CD8-positive, alpha-beta memory T cell (primary cell): Measurements from ENCODE around the gene LSP1. TPM values are rescaled to one million over a fixed set of nuclear protein-coding genes. Genes with fewer than 3 reads are reported as not detected.

Source experiments
- CTCF ChIA-PET: fragments of 350-600 bp; sonication (Branson Sonifier 250); formaldehyde crosslinking; loops from one replicate; lab custom pipeline; 2021; ENCODE audit warnings: antibody characterized with exemption; lab: Charles Lee
- POLR2A ChIA-PET: fragments of 350-600 bp; sonication (Branson Sonifier 250); formaldehyde crosslinking; loops from one replicate; lab custom pipeline; 2021; ENCODE audit warnings: antibody characterized with exemption; lab: Charles Lee
- DNase-seq, 5 donors: peaks; one replicate each; pipeline versions ENCODE4 v3.0.0 to v3.0.0-alpha.2; 2020 to 2022; ENCODE audit warnings: mixed read lengths in 1 of 5
- H3K27ac ChIP-seq: one replicate; pipeline ENCODE4 v1.7.0; 2013; ENCODE audit warnings: low read depth, mild to moderate bottlenecking, low read length, moderate library complexity
- H3K27me3 ChIP-seq: 2 replicates; pipeline ENCODE4 v1.7.0; 2013; ENCODE audit warnings: low read length, mild to moderate bottlenecking; ENCODE audit not compliant: insufficient read depth, poor library complexity, severe bottlenecking
- H3K36me3 ChIP-seq: 2 replicates; pipeline ENCODE4 v1.7.0; 2013; ENCODE audit warnings: mild to moderate bottlenecking, low read length, moderate library complexity; ENCODE audit not compliant: insufficient read depth
- H3K4me1 ChIP-seq: 2 replicates; pipeline ENCODE4 v1.7.0; 2013; ENCODE audit warnings: mild to moderate bottlenecking, low read length, moderate library complexity; ENCODE audit not compliant: insufficient read depth
- H3K4me3 ChIP-seq: 2 replicates; pipeline ENCODE4 v1.7.0; 2013; ENCODE audit warnings: mild to moderate bottlenecking, low read length
- H3K9me3 ChIP-seq: 2 replicates; pipeline ENCODE4 v1.7.0; 2013; ENCODE audit warnings: mild to moderate bottlenecking, low read length
- H3K27ac Mint-ChIP-seq, 8 donors: one replicate each; pipeline ENCODE4 v1.8.0; 2020 to 2021; ENCODE audit warnings: mixed read lengths in 8 of 8, mild to moderate bottlenecking in 6 of 8, inconsistent platforms in 3 of 8, moderate library complexity in 3 of 8
- H3K27me3 Mint-ChIP-seq, 2 donors: one replicate each; pipeline ENCODE4 v1.8.0; 2020 to 2021; ENCODE audit warnings: mixed read lengths in 2 of 2, mild to moderate bottlenecking in 1 of 2, moderate library complexity in 1 of 2
- H3K36me3 Mint-ChIP-seq, 3 donors: one replicate each; pipeline ENCODE4 v1.8.0; 2020 to 2021; ENCODE audit warnings: mixed read lengths in 3 of 3, inconsistent platforms in 1 of 3, mild to moderate bottlenecking in 1 of 3
- H3K4me1 Mint-ChIP-seq, 3 donors: one replicate each; pipeline ENCODE4 v1.8.0; 2020 to 2021; ENCODE audit warnings: mixed read lengths in 3 of 3, inconsistent platforms in 1 of 3, mild to moderate bottlenecking in 1 of 3
- H3K4me3 Mint-ChIP-seq, 7 donors: one replicate each; pipeline ENCODE4 v1.8.0; 2020 to 2021; ENCODE audit warnings: mixed read lengths in 7 of 7, mild to moderate bottlenecking in 6 of 7, moderate library complexity in 4 of 7, inconsistent platforms in 2 of 7
- H3K9me3 Mint-ChIP-seq, 5 donors: one replicate each; pipeline ENCODE4 v1.8.0; 2020 to 2022; ENCODE audit warnings: mixed read lengths in 5 of 5, mild to moderate bottlenecking in 3 of 5, moderate library complexity in 2 of 5, inconsistent platforms in 1 of 5
- polyA plus RNA-seq: library from polyadenylated mRNA; unstranded; fragments of 300-500 nt; fragmentation: Illumina TruSeq; gene quantifications from one replicate; pipeline ENCODE4 v1.2.3, GENCODE V29; 2021
- total RNA-seq, 2 experiments: library from RNA; stranded (reverse); gene quantifications; one replicate each; pipeline ENCODE4 v1.2.3, GENCODE V29; 2021

The LSP1 gene
- total and polyA plus RNA-seq, 3 experiments from 2014 or later: 226 to 496 (median 230) TPM

DNA sequence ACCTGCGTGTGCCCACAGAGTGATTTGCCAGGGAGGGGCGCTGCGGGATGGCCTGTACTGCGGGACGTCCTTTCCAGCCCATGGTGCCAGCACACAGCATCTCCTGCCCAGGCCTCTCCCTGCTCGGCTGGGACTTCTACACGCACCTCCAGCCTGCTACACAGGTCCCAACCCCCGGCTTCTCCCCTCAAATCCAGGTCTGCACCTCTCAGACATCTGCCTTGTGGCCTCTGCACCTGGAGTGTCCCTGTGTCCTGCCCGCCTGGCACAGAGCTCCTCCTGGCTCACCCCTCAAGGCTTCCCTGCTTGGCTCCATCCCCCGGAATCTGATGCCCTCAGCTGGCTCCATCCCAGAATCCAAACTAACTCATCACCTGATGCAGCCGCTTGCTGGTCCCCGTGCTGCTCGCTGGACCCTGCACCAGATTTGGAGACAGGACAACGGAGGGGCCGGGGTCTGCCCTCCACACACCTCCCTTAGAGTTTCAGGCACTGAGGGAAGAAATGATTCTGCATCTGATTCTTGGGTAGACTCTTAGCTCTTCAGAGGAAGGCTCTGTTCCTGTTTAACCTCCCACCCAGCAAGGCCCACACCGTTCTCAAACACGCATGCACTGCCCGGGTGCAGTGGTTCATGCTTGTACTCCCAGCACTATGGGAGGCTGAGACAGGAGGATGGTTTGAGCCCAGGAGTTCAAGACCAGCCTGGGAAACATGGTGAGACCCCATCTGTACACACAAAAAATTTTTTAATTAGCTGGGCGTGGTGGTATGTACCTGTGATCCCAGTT is 4.0 kb upstream of the LSP1 start:
- no peaks in the 10 kb centered on the region for H3K9me3 ChIP-seq
- ChIA-PET CTCF (interaction anchor here (0.7 to 2.8 kb wide), 7 partner anchors 14 to 303 kb away, joined by 3 to 9 read pairs (median 4); partner anchors contain the start of gene SYT8), POLR2A (no interaction called here)
- H3K4me3 Mint-ChIP-seq: peak overlapping the region in 2 of 7 donors; percentile 12 to 25
- no peaks in the 10 kb centered on the region for H3K9me3 Mint-ChIP-seq
- H3K4me1 Mint-ChIP-seq: peaks cover 69 to 90% (median 75%) of the 10 kb centered on the region in 3 donors
- H3K4me3 ChIP-seq: no peak overlapping the region
- peak overlapping the region; percentile 28 to 98 (median 83) for H3K27ac Mint-ChIP-seq
- no peaks in the 10 kb centered on the region for H3K27me3 ChIP-seq
- no peaks in the 10 kb centered on the region for H3K36me3 ChIP-seq
- peaks cover 0 to 12% (median 0%) of the 10 kb centered on the region in 3 donors for H3K36me3 Mint-ChIP-seq
- peaks cover 78% of the 10 kb centered on the region for H3K4me1 ChIP-seq
- DNase-seq: no peak
- peaks cover 0 to 1% of the 10 kb centered on the region in 2 donors for H3K27me3 Mint-ChIP-seq
- no peak overlapping the region for H3K27ac ChIP-seq

DNA sequence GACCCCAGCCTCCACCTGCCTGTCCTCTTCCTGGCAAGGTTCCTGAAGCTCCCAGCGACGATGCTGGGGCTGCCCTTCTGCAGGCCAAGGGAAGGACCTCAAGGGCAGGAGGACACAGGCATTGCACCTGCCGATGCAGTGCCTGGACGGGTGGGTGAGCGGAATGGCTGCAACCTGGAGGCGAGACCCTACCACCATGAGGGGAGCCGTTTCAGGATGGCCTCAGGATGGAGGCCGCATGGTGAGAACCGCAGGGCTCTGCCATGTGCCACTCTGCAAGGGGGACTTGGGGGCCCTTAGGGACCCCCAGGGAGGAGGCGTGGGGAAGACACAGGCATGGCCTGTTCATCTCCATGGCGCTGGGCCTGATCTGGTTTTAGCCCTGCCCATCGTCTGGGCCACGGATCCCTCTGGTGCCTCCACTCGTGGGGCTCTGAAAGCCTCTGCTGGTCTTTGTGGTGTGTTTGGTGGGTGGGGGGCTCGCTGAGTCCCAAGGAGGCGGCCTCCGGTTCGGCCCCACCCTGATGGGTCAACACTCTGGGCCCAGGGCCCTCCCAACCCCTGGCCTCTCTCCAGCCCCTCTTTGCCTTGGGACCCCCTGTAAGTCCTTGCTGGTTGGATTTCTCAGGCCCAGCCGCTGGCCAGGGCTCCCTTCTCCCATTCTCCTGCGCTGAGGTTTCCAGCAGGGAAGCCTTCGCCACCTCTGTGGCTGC is 1.3 kb upstream of the LSP1 start:
- CTCF ChIA-PET: interaction anchor here (0.8 to 7.4 kb wide), 14 partner anchors 10 to 300 kb away, joined by 3 to 93 read pairs (median 5); partner anchors contain the start of gene MRPL23
- H3K27me3 Mint-ChIP-seq: no peaks in the 10 kb centered on the region
- H3K4me1 Mint-ChIP-seq: peaks cover 53 to 83% (median 61%) of the 10 kb centered on the region in 3 donors
- H3K4me3 Mint-ChIP-seq: peak overlapping the region; percentile 64 to 99 (median 91)
- POLR2A ChIA-PET: interaction anchor here (0.8 to 1.7 kb wide), 8 partner anchors 11 to 66 kb away, joined by 3 to 9 read pairs (median 5); partner anchors contain the start of genes PRR33 and TNNI2
- no peak for DNase-seq
- peak overlapping the region; percentile 63 for H3K4me3 ChIP-seq
- no peaks in the 10 kb centered on the region for H3K9me3 ChIP-seq
- H3K27me3 ChIP-seq: no peaks in the 10 kb centered on the region
- peak overlapping the region; percentile 74 for H3K27ac ChIP-seq
- H3K9me3 Mint-ChIP-seq: no peaks in the 10 kb centered on the region
- H3K4me1 ChIP-seq: peaks cover 74% of the 10 kb centered on the region
- peak overlapping the region; percentile 90 to 100 (median 98) for H3K27ac Mint-ChIP-seq
- H3K36me3 Mint-ChIP-seq: peaks cover 0 to 26% (median 0%) of the 10 kb centered on the region in 3 donors
- H3K36me3 ChIP-seq: no peaks in the 10 kb centered on the region

DNA sequence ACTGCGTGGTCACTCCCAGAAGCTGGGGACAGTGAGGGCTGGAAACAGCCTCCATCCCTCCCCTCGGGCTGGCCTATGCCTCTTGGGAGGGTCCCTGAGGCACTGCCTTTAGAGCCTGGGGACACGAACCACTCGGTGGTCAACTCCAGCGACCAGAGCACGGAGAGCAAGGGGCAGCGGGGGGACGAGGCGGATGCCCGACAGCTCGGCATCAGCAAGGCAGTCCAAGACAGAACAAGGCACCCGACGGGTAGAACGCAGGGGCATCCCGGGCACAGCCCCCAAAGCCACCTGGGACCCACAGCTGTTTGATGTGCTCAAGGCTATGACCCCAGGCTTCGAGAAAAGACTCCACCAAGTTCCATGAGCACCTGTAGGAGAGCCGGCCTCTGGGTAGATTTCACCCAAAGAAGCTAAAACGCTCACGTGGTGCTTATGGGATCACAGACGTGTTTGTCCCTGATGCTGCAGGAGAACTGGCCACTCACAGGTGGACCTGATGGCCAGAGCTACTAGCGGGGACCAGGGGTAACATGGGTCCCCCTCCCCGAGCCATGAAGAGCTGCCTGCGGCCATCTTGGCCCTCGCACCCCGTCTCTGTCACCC is 510 bp upstream of the LSP1 start:
- no peak for DNase-seq
- H3K9me3 Mint-ChIP-seq: no peaks in the 10 kb centered on the region
- no peaks in the 10 kb centered on the region for H3K36me3 ChIP-seq
- peak overlapping the region; percentile 92 to 99 (median 99) for H3K4me3 Mint-ChIP-seq
- peaks cover 50 to 78% (median 60%) of the 10 kb centered on the region in 3 donors for H3K4me1 Mint-ChIP-seq
- H3K27ac Mint-ChIP-seq: peak overlapping the region; percentile 90 to 100 (median 98)
- H3K36me3 Mint-ChIP-seq: peaks cover 0 to 28% (median 0%) of the 10 kb centered on the region in 3 donors
- H3K27me3 ChIP-seq: no peaks in the 10 kb centered on the region
- no peaks in the 10 kb centered on the region for H3K9me3 ChIP-seq
- H3K27me3 Mint-ChIP-seq: no peaks in the 10 kb centered on the region
- POLR2A ChIA-PET: interaction anchor here (0.6 to 1.7 kb wide), 5 partner anchors 17 to 706 kb away, joined by 4 to 9 read pairs (median 4); no protein-coding TSS in a partner anchor
- peak overlapping the region; percentile 63 for H3K4me3 ChIP-seq
- CTCF ChIA-PET: interaction anchor here (1.0 to 7.4 kb wide), 11 partner anchors 11 to 299 kb away, joined by 3 to 93 read pairs (median 5); partner anchors contain the start of gene SYT8
- H3K27ac ChIP-seq: peak overlapping the region; percentile 74
- peaks cover 76% of the 10 kb centered on the region for H3K4me1 ChIP-seq

DNA sequence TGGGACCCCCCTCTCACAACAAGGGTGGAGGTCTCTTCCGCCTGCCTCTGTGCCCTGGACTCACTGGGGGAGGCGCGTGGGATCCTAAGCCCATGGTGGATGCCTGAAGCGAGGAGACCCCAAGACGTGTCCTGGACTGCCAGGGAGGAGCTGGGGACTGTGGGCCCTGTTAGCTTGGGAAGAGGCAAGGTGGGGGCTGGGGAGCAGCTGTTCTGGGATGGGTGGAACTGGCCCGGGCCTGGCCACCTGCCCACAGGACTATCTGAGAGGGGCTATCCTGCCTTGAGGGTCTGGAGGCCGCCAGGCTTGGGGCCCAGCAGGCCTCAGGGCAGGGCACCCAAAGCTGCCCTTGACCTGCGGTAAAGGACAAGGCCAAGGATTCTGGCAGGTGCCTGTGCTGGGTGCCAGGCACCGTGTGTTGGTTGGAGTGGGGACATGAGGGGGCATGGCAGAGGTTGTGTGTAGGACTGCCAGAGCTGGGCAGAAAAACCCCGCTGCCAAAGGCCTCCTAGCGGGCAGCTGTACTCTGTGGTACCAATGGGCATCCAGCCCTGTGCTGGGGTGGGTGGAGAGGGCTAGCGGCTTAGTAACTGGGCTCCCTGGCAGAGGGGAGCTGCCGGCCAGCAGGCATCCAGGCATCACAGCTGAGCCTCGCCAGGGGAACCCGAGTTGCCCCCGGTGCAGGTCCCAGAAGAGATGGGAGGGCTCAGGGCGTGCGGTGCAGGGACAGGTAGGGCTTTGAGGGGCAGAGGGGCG is 670 bp downstream of the LSP1 start:
- Mint-ChIP-seq H3K4me1 (peaks cover 51 to 68% (median 52%) of the 10 kb centered on the region in 3 donors), H3K36me3 (peaks cover 0 to 36% (median 0%) of the 10 kb centered on the region in 3 donors)

DNA sequence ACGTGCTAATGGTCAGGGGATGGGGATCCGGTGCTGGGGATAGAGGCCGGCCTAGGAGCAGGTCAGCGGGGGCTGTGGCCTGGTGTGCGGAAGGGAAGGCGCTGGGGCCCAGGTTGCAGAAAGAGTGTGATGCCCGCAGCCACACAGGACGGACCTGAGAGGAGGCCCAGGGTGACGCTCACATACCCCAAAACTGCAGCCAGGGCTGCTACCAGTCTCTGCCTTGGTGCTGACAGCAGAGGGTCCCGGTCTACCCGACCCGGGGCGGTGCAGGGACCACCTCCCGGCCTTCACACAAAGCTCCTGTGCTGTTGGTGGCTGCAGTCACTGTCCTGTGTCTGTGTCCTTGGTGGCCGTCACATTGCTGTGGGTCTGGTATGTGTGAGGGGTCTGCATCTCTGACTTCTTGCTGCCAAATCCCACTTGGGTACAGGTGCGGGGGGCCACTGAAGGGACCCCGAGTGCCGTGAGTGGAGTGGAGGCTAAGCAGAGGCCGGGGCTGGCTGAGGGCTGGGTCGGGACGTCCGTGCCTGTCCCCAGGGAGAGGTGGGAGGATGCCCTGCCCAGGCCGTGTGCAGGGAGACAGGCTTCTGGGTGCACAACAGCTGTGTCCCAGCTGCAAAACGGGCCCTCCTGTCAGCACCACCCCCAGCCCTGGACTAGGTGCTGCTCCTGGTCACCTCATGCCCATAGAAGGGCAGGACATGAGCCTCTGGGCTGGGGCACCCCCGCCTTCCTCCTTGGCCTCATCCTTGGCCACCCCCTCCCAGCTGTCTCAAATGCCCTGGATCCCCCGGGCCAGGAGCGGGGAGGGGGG is 1.5 kb downstream of the LSP1 start:
- ChIA-PET POLR2A (no interaction called here), CTCF (interaction anchor here (0.9 to 7.4 kb wide), 9 partner anchors 13 to 302 kb away, joined by 3 to 93 read pairs (median 10); partner anchors contain the start of gene SYT8)
- no peak for DNase-seq
- Histone ChIP-seq H3K4me1 (peaks cover 79% of the 10 kb centered on the region), H3K27me3 (no peaks in the 10 kb centered on the region), H3K4me3 (peak overlapping the region; percentile 63), H3K36me3 (no peaks in the 10 kb centered on the region), H3K9me3 (no peaks in the 10 kb centered on the region), H3K27ac (peak overlapping the region; percentile 74)
- peak overlapping the region; percentile 92 to 99 (median 99) for H3K4me3 Mint-ChIP-seq
- peak overlapping the region; percentile 90 to 100 (median 98) for H3K27ac Mint-ChIP-seq
- H3K9me3 Mint-ChIP-seq: no peaks in the 10 kb centered on the region
- H3K4me1 Mint-ChIP-seq: peaks cover 45 to 60% (median 51%) of the 10 kb centered on the region in 3 donors
- H3K36me3 Mint-ChIP-seq: peaks cover 0 to 42% (median 0%) of the 10 kb centered on the region in 3 donors
- H3K27me3 Mint-ChIP-seq: no peaks in the 10 kb centered on the region

More for the DNA sequence above, 670 bp downstream of the LSP1 start:
- Histone ChIP-seq H3K27me3 (no peaks in the 10 kb centered on the region), H3K27ac (peak overlapping the region; percentile 74), H3K4me1 (peaks cover 83% of the 10 kb centered on the region), H3K36me3 (no peaks in the 10 kb centered on the region), H3K4me3 (peak overlapping the region; percentile 63), H3K9me3 (no peaks in the 10 kb centered on the region)
- DNase-seq: peak in 1 of 5 donors; percentile 36
- POLR2A ChIA-PET: interaction anchor here (0.5 to 1.7 kb wide), 3 partner anchors 16 to 96 kb away, joined by 3 to 7 read pairs (median 4); partner anchors contain the start of gene MRPL23
- Mint-ChIP-seq H3K4me3 (peak overlapping the region; percentile 92 to 99 (median 99)), H3K27me3 (no peaks in the 10 kb centered on the region), H3K9me3 (no peaks in the 10 kb centered on the region), H3K27ac (peak overlapping the region; percentile 90 to 100 (median 98))
- CTCF ChIA-PET: interaction anchor here (0.9 to 7.4 kb wide), 9 partner anchors 12 to 303 kb away, joined by 3 to 93 read pairs (median 9); partner anchors contain the start of gene SYT8

DNA sequence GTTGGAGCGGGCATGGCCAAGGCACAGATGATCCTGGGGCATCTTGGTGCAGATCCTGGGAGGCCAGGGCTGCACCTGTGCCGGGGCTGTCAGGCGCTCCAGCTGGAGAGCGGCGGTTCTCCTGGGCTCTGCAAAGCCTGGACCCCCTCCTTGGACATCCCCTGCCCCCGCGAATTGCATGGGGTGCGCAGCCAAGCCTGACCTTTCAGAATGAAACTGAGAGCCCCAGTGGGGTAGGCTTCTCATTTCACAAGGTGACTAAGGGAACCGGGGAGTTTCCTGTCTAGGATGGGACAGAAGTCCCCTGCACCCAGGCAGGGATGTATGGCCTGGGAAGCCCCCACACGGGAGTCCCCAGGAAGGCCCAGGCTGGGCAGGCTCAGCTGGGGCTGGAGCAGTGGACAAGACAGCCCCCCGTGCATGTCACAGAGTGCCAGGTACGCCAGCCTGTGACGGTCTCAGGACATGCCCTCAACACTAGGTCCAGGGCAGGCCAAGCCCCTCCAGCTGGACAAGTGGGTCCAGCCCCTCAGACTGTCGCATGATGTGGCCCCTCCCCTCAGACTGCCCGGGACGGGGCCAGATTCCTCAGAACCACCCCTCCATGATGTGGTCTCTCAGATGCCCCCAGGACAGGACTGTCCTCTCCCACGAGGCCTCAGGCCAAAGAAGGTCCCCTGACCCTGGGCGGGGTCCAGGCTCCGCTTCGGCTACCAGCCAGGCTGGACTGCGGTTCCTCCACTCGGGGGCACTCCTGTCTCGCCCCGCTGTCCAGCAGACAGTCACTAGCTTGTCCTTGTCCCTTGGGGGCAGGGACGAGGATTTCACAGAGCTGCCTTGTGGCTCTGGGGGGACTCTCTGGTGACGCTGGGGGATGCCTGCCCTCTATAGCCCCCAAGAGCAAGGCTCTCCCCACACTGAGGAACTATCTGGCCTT is 2.3 kb downstream of the LSP1 start:
- DNase-seq: no peak
- Mint-ChIP-seq H3K27me3 (no peaks in the 10 kb centered on the region), H3K4me1 (peaks cover 39 to 52% (median 46%) of the 10 kb centered on the region in 3 donors), H3K9me3 (no peaks in the 10 kb centered on the region), H3K36me3 (peaks cover 0 to 43% (median 0%) of the 10 kb centered on the region in 3 donors), H3K27ac (peak overlapping the region in 5 of 8 donors; percentile 23 to 90 (median 61)), H3K4me3 (peak overlapping the region; percentile 58 to 99 (median 99))
- Histone ChIP-seq H3K9me3 (no peaks in the 10 kb centered on the region), H3K36me3 (no peaks in the 10 kb centered on the region), H3K27me3 (no peaks in the 10 kb centered on the region), H3K27ac (peak overlapping the region; percentile 74), H3K4me1 (peaks cover 77% of the 10 kb centered on the region), H3K4me3 (peak overlapping the region; percentile 63)
- POLR2A ChIA-PET: no interaction called here
- CTCF ChIA-PET: interaction anchor here (0.9 to 7.4 kb wide), 7 partner anchors 21 to 297 kb away, joined by 3 to 93 read pairs (median 10); partner anchors contain the start of gene SYT8
